IgD-negative memory B cell (primary cell): Measurements from ENCODE around the gene SPATA1. TPM values are rescaled to one million over a fixed set of nuclear protein-coding genes. Genes with fewer than 3 reads are reported as not detected.
A peak's percentile ranks its signal among the peaks of the same experiment; 100 is the strongest.

Source experiments
- H3K27ac Mint-ChIP-seq, 3 donors: one replicate each; pipeline ENCODE4 v1.8.0; 2020 to 2022; ENCODE audit warnings: mild to moderate bottlenecking in 3 of 3, mixed read lengths in 3 of 3, moderate library complexity in 1 of 3
- H3K27me3 Mint-ChIP-seq: one replicate; pipeline ENCODE4 v1.8.0; 2021; ENCODE audit warnings: mixed read lengths
- H3K36me3 Mint-ChIP-seq: one replicate; pipeline ENCODE4 v1.8.0; 2020; ENCODE audit warnings: mild to moderate bottlenecking, mixed read lengths
- H3K4me1 Mint-ChIP-seq, 3 donors: one replicate each; pipeline ENCODE4 v1.8.0; 2020 to 2022; ENCODE audit warnings: mixed read lengths in 3 of 3, mild to moderate bottlenecking in 1 of 3
- H3K4me3 Mint-ChIP-seq, 4 donors: one replicate each; pipeline ENCODE4 v1.8.0; 2020 to 2022; ENCODE audit warnings: mild to moderate bottlenecking in 4 of 4, mixed read lengths in 4 of 4, moderate library complexity in 3 of 4
- H3K9me3 Mint-ChIP-seq, 3 donors: one replicate each; pipeline ENCODE4 v1.8.0; 2020 to 2021; ENCODE audit warnings: mixed read lengths in 3 of 3, mild to moderate bottlenecking in 1 of 3
- polyA plus RNA-seq: library from polyadenylated mRNA; unstranded; fragments of 300-500 nt; fragmentation: Illumina TruSeq; gene quantifications from one replicate; pipeline ENCODE4 v1.2.3, GENCODE V29; 2021

The SPATA1 gene
- polyA plus RNA-seq, 1 donor from 2014 or later, result 0.15 TPM

GRCh38 chr1:84541679-84542078 lies 35.5 kb downstream of the SPATA1 start:
- H3K36me3 Mint-ChIP-seq, result peaks cover 8% of the 10 kb centered on the region
- H3K9me3 Mint-ChIP-seq, result no peaks in the 10 kb centered on the region
- H3K27me3 Mint-ChIP-seq, result no peaks in the 10 kb centered on the region
- H3K4me3 Mint-ChIP-seq, result no peak overlapping the region
- H3K4me1 Mint-ChIP-seq, result peaks cover 0 to 7% (median 2%) of the 10 kb centered on the region in 3 donors
- H3K27ac Mint-ChIP-seq, result no peak overlapping the region

- H3K4me1 Mint-ChIP-seq, result no peaks in the 10 kb centered on the region
- no peaks in the 10 kb centered on the region for H3K9me3 Mint-ChIP-seq
- no peaks in the 10 kb centered on the region for H3K27me3 Mint-ChIP-seq
- H3K4me3 Mint-ChIP-seq, result no peak overlapping the region
- no peak overlapping the region for H3K27ac Mint-ChIP-seq
- peaks cover 8% of the 10 kb centered on the region for H3K36me3 Mint-ChIP-seq
Measured at GRCh38 chr1:84550826-84551225, 44.6 kb downstream of the SPATA1 start.

- Mint-ChIP-seq H3K4me1 (peaks cover 32 to 36% (median 35%) of the 10 kb centered on the region in 3 donors), H3K27ac (no peak overlapping the region)
Measured at GRCh38 chr1:84569216-84569615, 63.0 kb downstream of the SPATA1 start.

GRCh38 chr1:84570436-84571149 lies 64.4 kb downstream of the SPATA1 start:
- H3K4me3 Mint-ChIP-seq, result peak overlapping the region in 2 of 4 donors; percentile 9 to 99
- H3K36me3 Mint-ChIP-seq, result peaks cover 17% of the 10 kb centered on the region
- no peaks in the 10 kb centered on the region for H3K9me3 Mint-ChIP-seq
- H3K27ac Mint-ChIP-seq, result no peak overlapping the region
- H3K27me3 Mint-ChIP-seq, result no peaks in the 10 kb centered on the region
- H3K4me1 Mint-ChIP-seq, result peaks cover 39 to 46% (median 41%) of the 10 kb centered on the region in 3 donors

More at GRCh38 chr1:84569216-84569615, 63.0 kb downstream of the SPATA1 start:
- no peak overlapping the region for H3K4me3 Mint-ChIP-seq
- H3K27me3 Mint-ChIP-seq, result no peaks in the 10 kb centered on the region
- H3K9me3 Mint-ChIP-seq, result no peaks in the 10 kb centered on the region
- peaks cover 15% of the 10 kb centered on the region for H3K36me3 Mint-ChIP-seq

- H3K4me3 Mint-ChIP-seq, result peak overlapping the region in 2 of 4 donors; percentile 9 to 99
- H3K27me3 Mint-ChIP-seq, result no peaks in the 10 kb centered on the region
- H3K4me1 Mint-ChIP-seq, result peaks cover 39 to 46% (median 41%) of the 10 kb centered on the region in 3 donors
- H3K27ac Mint-ChIP-seq, result peak overlapping the region in 1 of 3 donors; percentile 92
- H3K9me3 Mint-ChIP-seq, result no peaks in the 10 kb centered on the region
- peaks cover 17% of the 10 kb centered on the region for H3K36me3 Mint-ChIP-seq
Measured at GRCh38 chr1:84571150-84571535, 65.0 kb downstream of the SPATA1 start.

GRCh38 chr1:84573481-84573966 lies 67.3 kb downstream of the SPATA1 start:
- no peaks in the 10 kb centered on the region for H3K27me3 Mint-ChIP-seq
- no peaks in the 10 kb centered on the region for H3K9me3 Mint-ChIP-seq
- peak overlapping the region; percentile 94 to 99 (median 96) for H3K4me3 Mint-ChIP-seq
- peaks cover 16% of the 10 kb centered on the region for H3K36me3 Mint-ChIP-seq
- H3K4me1 Mint-ChIP-seq, result peaks cover 32 to 41% (median 39%) of the 10 kb centered on the region in 3 donors
- peak overlapping the region; percentile 99 for H3K27ac Mint-ChIP-seq

GRCh38 chr1:84573967-84574842 lies 68.0 kb downstream of the SPATA1 start, which contains the start of gene CTBS:
CTBS (minus strand) TSS chr1:84574440; CDS start chr1:84574415, 25 bp downstream.
- Mint-ChIP-seq H3K4me1 (peaks cover 32 to 39% (median 37%) of the 10 kb centered on the region in 3 donors), H3K27ac (peak within 1 kb of the TSS; percentile 99), H3K4me3 (peak within 1 kb of the TSS; percentile 94 to 99 (median 96)), H3K9me3 (no peaks in the 10 kb centered on the region), H3K27me3 (no peaks in the 10 kb centered on the region), H3K36me3 (peaks cover 18% of the 10 kb centered on the region)

GRCh38 chr1:84574936-84575335 lies 68.8 kb downstream of the SPATA1 start:
- Mint-ChIP-seq H3K27ac (peak overlapping the region; percentile 94 to 99 (median 99)), H3K4me3 (peak overlapping the region; percentile 94 to 99 (median 96)), H3K4me1 (peaks cover 32 to 39% (median 37%) of the 10 kb centered on the region in 3 donors), H3K27me3 (no peaks in the 10 kb centered on the region), H3K9me3 (peaks cover 0 to under 1% (median 0%) of the 10 kb centered on the region in 3 donors), H3K36me3 (peaks cover 16% of the 10 kb centered on the region)

GRCh38 chr1:84581648-84582047 lies 75.5 kb downstream of the SPATA1 start:
- H3K27ac Mint-ChIP-seq, result no peak overlapping the region
- H3K27me3 Mint-ChIP-seq, result no peaks in the 10 kb centered on the region
- peaks cover 0 to 2% (median 1%) of the 10 kb centered on the region in 3 donors for H3K9me3 Mint-ChIP-seq
- no peak overlapping the region for H3K4me3 Mint-ChIP-seq
- peaks cover 17% of the 10 kb centered on the region for H3K36me3 Mint-ChIP-seq
- peaks cover 20 to 24% (median 23%) of the 10 kb centered on the region in 3 donors for H3K4me1 Mint-ChIP-seq

GRCh38 chr1:84582802-84583587 lies 76.8 kb downstream of the SPATA1 start:
- H3K4me3 Mint-ChIP-seq, result peak overlapping the region in 3 of 4 donors; percentile 2 to 73 (median 45)
- H3K27ac Mint-ChIP-seq, result peak overlapping the region; percentile 15 to 89 (median 65)
- H3K36me3 Mint-ChIP-seq, result peaks cover 13% of the 10 kb centered on the region

GRCh38 chr1:84583648-84584047 lies 77.5 kb downstream of the SPATA1 start:
- Mint-ChIP-seq H3K27me3 (no peaks in the 10 kb centered on the region), H3K9me3 (peaks cover 0 to 2% (median 1%) of the 10 kb centered on the region in 3 donors), H3K4me3 (peak overlapping the region in 3 of 4 donors; percentile 2 to 82 (median 73)), H3K4me1 (peaks cover 20 to 24% (median 21%) of the 10 kb centered on the region in 3 donors), H3K36me3 (peaks cover 13% of the 10 kb centered on the region), H3K27ac (peak overlapping the region; percentile 15 to 89 (median 65))

More at GRCh38 chr1:84582802-84583587, 76.8 kb downstream of the SPATA1 start:
- Mint-ChIP-seq H3K27me3 (no peaks in the 10 kb centered on the region), H3K9me3 (peaks cover 0 to 2% (median 1%) of the 10 kb centered on the region in 3 donors), H3K4me1 (peaks cover 20 to 24% (median 21%) of the 10 kb centered on the region in 3 donors)

- Mint-ChIP-seq H3K4me3 (peak overlapping the region in 2 of 4 donors; percentile 2 to 73), H3K4me1 (peaks cover 20 to 24% (median 21%) of the 10 kb centered on the region in 3 donors), H3K27ac (peak overlapping the region; percentile 15 to 89 (median 65)), H3K9me3 (peaks cover 0 to 2% (median 1%) of the 10 kb centered on the region in 3 donors), H3K27me3 (no peaks in the 10 kb centered on the region), H3K36me3 (peaks cover 11% of the 10 kb centered on the region)
Measured at GRCh38 chr1:84584126-84584525, 77.9 kb downstream of the SPATA1 start.

GRCh38 chr1:84585803-84586202 lies 79.6 kb downstream of the SPATA1 start:
- peaks cover 14% of the 10 kb centered on the region for H3K36me3 Mint-ChIP-seq
- H3K27me3 Mint-ChIP-seq, result no peaks in the 10 kb centered on the region
- H3K4me3 Mint-ChIP-seq, result peak overlapping the region in 1 of 4 donors; percentile 49
- H3K9me3 Mint-ChIP-seq, result peaks cover 0 to 5% (median 0%) of the 10 kb centered on the region in 3 donors
- no peak overlapping the region for H3K27ac Mint-ChIP-seq
- peaks cover 20 to 24% (median 21%) of the 10 kb centered on the region in 3 donors for H3K4me1 Mint-ChIP-seq

- Mint-ChIP-seq H3K9me3 (peaks cover 0 to 5% (median 5%) of the 10 kb centered on the region in 3 donors), H3K4me1 (peaks cover 20 to 22% (median 21%) of the 10 kb centered on the region in 3 donors), H3K4me3 (no peak overlapping the region), H3K36me3 (peaks cover 13% of the 10 kb centered on the region), H3K27ac (no peak overlapping the region), H3K27me3 (no peaks in the 10 kb centered on the region)
Measured at GRCh38 chr1:84587099-84587498, 80.9 kb downstream of the SPATA1 start.
